Astrocyte (in vitro differentiated cells and primary cell): ENCODE measurements around the gene PLEKHG3. TPM values are rescaled to one million over a fixed set of nuclear protein-coding genes. Genes with fewer than 3 reads are reported as not detected.

ENCODE experiments used
- DNase-seq: peaks from one replicate; pipeline ENCODE4 v3.0.0-alpha.2; 2010; ENCODE audit warnings: low read depth
- FAIRE-seq: peaks from 2 replicates; lab custom pipeline; 2011; peaks lifted over from hg19 to GRCh38; lab: Jason Lieb, UNC
- H2AFZ ChIP-seq: 2 replicates; pipeline ENCODE4 v1.6.0; 2012; ENCODE audit warnings: low read depth, low read length, inconsistent platforms
- H3K27ac ChIP-seq: 2 replicates; pipeline ENCODE4 v1.5.1; 2011; ENCODE audit warnings: low read depth, low read length, inconsistent platforms
- H3K27me3 ChIP-seq: 2 replicates; pipeline ENCODE4 v1.6.0; 2011; ENCODE audit warnings: low read length, inconsistent platforms; ENCODE audit not compliant: insufficient read depth
- H3K36me3 ChIP-seq: 2 replicates; pipeline ENCODE4 v1.5.1; 2011; ENCODE audit warnings: low read length, inconsistent platforms; ENCODE audit not compliant: insufficient read depth
- H3K4me1 ChIP-seq: 2 replicates; pipeline ENCODE4 v1.5.1; 2011; ENCODE audit warnings: low read length, inconsistent platforms; ENCODE audit not compliant: insufficient read depth
- H3K4me2 ChIP-seq: 2 replicates; pipeline ENCODE4 v1.6.0; 2012; ENCODE audit warnings: low read length, inconsistent platforms
- H3K4me3 ChIP-seq: 2 replicates; pipeline ENCODE4 v1.5.1; 2011; ENCODE audit warnings: low read depth, mild to moderate bottlenecking, low read length, inconsistent platforms; ENCODE audit not compliant: insufficient read depth
- H3K79me2 ChIP-seq: 2 replicates; pipeline ENCODE4 v1.6.0; 2012; ENCODE audit warnings: mild to moderate bottlenecking, low read length, inconsistent platforms; ENCODE audit not compliant: insufficient read depth
- H3K9ac ChIP-seq: 2 replicates; pipeline ENCODE4 v1.6.0; 2012; ENCODE audit warnings: mild to moderate bottlenecking, low read length, inconsistent platforms
- H3K9me3 ChIP-seq: 2 replicates; pipeline ENCODE4 v1.5.1; 2012; ENCODE audit warnings: low read depth, mild to moderate bottlenecking, low read length, inconsistent platforms; ENCODE audit not compliant: insufficient read depth
- H4K20me1 ChIP-seq: 2 replicates; pipeline ENCODE4 v1.6.0; 2012; ENCODE audit warnings: low read length, inconsistent platforms; ENCODE audit not compliant: insufficient read depth
- H3K27ac Mint-ChIP-seq: one replicate; pipeline ENCODE4 v1.8.0; 2021; ENCODE audit warnings: mild to moderate bottlenecking, mixed read lengths; ENCODE audit not compliant: unreplicated experiment
- H3K27me3 Mint-ChIP-seq: one replicate; pipeline ENCODE4 v1.8.0; 2021; ENCODE audit warnings: low read depth, mixed read lengths; ENCODE audit not compliant: unreplicated experiment
- H3K36me3 Mint-ChIP-seq: one replicate; pipeline ENCODE4 v1.8.0; 2021; ENCODE audit warnings: low read depth, mixed read lengths; ENCODE audit not compliant: unreplicated experiment
- H3K4me1 Mint-ChIP-seq: one replicate; pipeline ENCODE4 v1.8.0; 2021; ENCODE audit warnings: low read depth, mixed read lengths; ENCODE audit not compliant: unreplicated experiment
- H3K4me3 Mint-ChIP-seq: one replicate; pipeline ENCODE4 v1.8.0; 2021; ENCODE audit warnings: mild to moderate bottlenecking, moderate library complexity, mixed read lengths; ENCODE audit not compliant: unreplicated experiment
- H3K9me3 Mint-ChIP-seq: one replicate; pipeline ENCODE4 v1.8.0; 2021; ENCODE audit warnings: mild to moderate bottlenecking, mixed read lengths; ENCODE audit not compliant: unreplicated experiment
- EZH2 ChIP-seq: IDR thresholded peaks from 2 replicates; pipeline ENCODE4 v1.6.1; 2012; ENCODE audit warnings: mild to moderate bottlenecking, low read length, inconsistent platforms; ENCODE audit not compliant: insufficient read depth
- total RNA-seq: library from RNA; stranded (reverse); gene quantifications from 2 replicates; pipeline ENCODE4 v1.2.1, GENCODE V29; 2021
- TF ChIP-seq, protein P1 (sequence below): IDR thresholded peaks from 2 replicates; pipeline ENCODE4 v1.5.1; 2011; ENCODE audit warnings: low read depth, mild to moderate bottlenecking, inconsistent platforms, low read length, moderate library complexity; ENCODE audit not compliant: insufficient read depth

The PLEKHG3 gene
- total RNA-seq, 1 donor from 2014 or later, result 98.6 TPM

DNA sequence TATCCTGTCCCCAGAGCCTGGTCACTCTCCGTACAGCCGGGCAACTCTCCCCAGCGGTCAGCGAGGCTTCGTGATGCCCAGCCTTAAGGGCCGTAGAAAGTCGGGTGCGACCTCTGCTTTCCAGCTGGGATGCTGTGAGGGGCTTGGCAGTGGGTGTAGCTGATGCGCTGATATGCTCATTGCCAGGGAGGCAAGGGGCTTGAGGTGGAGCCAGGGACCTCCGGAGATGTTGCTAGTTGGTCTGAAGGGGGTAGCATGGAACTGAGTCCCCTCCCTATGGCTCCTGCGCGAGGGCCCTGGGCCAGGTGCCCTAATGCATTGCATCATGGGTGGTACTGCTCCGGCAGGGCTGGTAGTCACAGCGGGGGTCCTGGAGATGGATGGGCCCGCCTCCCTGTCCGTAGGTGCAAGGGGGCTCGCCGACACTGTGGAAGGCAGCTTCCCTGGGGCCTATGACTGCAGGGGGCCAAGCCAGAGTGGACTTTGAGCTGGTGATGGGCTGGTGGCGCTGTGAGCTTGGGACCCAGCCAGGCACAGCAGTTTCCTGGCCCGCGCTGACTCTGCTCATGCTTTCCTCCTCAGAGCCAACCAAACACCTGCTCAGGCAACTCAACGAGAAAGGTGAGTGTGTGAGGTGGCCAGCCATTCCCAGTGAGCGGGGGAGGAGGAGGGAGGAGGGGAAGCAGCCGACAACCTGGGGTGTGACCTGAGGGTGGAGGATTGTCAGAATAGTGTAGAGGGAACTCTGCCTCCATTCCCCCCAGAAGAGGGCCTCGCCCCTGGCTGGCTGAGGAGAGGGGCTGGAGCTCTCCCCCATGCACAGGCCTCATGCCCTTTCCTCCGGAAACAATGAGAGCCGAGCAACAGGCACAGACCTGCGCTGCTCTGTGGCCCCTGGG lies 32.3 kb downstream of the PLEKHG3 start:
- Histone ChIP-seq H3K4me3 (no peak overlapping the region), H3K27me3 (no peaks in the 10 kb centered on the region), H2AFZ (no peak overlapping the region), H3K9ac (no peak overlapping the region), H3K4me2 (no peak overlapping the region), H3K79me2 (no peaks in the 10 kb centered on the region), H3K4me1 (no peaks in the 10 kb centered on the region), H3K9me3 (no peaks in the 10 kb centered on the region), H3K36me3 (peaks cover 27% of the 10 kb centered on the region), H4K20me1 (peaks cover 7% of the 10 kb centered on the region), H3K27ac (no peak overlapping the region)
- Mint-ChIP-seq H3K4me3 (no peak overlapping the region), H3K4me1 (peaks cover 2% of the 10 kb centered on the region), H3K27me3 (no peaks in the 10 kb centered on the region), H3K27ac (no peak overlapping the region), H3K36me3 (peaks cover 19% of the 10 kb centered on the region), H3K9me3 (no peaks in the 10 kb centered on the region)
- DNase-seq (no peak), FAIRE-seq (no peak)
- TF ChIP-seq, protein P1, sequence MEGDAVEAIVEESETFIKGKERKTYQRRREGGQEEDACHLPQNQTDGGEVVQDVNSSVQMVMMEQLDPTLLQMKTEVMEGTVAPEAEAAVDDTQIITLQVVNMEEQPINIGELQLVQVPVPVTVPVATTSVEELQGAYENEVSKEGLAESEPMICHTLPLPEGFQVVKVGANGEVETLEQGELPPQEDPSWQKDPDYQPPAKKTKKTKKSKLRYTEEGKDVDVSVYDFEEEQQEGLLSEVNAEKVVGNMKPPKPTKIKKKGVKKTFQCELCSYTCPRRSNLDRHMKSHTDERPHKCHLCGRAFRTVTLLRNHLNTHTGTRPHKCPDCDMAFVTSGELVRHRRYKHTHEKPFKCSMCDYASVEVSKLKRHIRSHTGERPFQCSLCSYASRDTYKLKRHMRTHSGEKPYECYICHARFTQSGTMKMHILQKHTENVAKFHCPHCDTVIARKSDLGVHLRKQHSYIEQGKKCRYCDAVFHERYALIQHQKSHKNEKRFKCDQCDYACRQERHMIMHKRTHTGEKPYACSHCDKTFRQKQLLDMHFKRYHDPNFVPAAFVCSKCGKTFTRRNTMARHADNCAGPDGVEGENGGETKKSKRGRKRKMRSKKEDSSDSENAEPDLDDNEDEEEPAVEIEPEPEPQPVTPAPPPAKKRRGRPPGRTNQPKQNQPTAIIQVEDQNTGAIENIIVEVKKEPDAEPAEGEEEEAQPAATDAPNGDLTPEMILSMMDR, result no peak
- no peak for TF ChIP-seq EZH2

DNA sequence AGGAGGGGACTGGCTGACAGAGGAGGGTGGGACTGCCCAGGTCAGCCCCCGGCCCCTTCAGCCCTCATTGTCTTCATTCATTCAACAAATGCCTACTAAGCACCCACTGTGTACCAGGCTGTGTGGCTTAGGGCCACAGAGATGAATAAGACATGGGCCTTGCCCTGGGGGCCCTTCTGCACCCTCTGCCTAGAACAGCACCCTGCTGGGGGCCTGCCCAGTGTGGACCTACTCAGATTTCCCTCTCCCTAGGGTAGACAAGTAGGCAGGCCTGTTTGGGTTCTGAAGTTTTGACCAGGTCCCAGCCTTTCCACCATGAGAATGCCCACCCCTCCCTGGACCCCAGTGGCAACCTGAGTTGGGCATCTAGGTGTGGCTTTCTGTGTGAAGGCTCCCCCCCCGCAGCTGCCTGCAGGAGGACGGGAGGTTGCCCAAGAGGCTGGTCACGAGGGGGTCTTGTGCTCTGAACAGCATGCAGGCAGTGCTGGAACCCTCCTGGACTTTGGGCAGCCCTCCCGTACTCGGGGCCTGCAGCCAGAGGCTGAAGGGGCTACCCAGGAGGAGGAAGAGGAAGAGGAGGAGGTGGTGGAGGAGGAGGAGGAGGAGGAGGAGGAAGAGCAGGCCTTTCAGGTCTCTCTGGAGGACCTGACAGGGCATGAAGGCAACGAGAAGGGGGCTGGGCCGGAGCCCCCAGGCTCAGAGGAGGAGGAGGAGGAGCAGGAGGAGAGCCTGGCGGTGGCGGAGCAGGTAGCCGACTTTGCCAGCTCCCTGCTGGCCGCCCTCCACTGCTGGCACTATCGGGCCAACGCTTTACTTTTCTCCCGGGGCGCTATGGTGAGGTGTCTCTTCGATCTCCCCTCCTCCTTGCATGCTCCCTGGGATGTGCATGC lies 33.4 kb downstream of the PLEKHG3 start:
- H3K4me3 Mint-ChIP-seq, result no peak overlapping the region
- Histone ChIP-seq H3K79me2 (no peaks in the 10 kb centered on the region), H2AFZ (no peak overlapping the region), H3K4me3 (no peak overlapping the region), H3K27ac (no peak overlapping the region), H3K36me3 (peaks cover 31% of the 10 kb centered on the region), H3K27me3 (no peaks in the 10 kb centered on the region), H3K4me2 (no peak overlapping the region), H4K20me1 (peaks cover 7% of the 10 kb centered on the region), H3K9me3 (no peaks in the 10 kb centered on the region), H3K4me1 (no peaks in the 10 kb centered on the region), H3K9ac (no peak overlapping the region)
- H3K27me3 Mint-ChIP-seq, result no peaks in the 10 kb centered on the region
- no peak overlapping the region for H3K27ac Mint-ChIP-seq
- no peak for TF ChIP-seq EZH2
- no peaks in the 10 kb centered on the region for H3K9me3 Mint-ChIP-seq
- peaks cover 2% of the 10 kb centered on the region for H3K4me1 Mint-ChIP-seq
- no peak for FAIRE-seq
- DNase-seq, result no peak
- peaks cover 19% of the 10 kb centered on the region for H3K36me3 Mint-ChIP-seq

DNA sequence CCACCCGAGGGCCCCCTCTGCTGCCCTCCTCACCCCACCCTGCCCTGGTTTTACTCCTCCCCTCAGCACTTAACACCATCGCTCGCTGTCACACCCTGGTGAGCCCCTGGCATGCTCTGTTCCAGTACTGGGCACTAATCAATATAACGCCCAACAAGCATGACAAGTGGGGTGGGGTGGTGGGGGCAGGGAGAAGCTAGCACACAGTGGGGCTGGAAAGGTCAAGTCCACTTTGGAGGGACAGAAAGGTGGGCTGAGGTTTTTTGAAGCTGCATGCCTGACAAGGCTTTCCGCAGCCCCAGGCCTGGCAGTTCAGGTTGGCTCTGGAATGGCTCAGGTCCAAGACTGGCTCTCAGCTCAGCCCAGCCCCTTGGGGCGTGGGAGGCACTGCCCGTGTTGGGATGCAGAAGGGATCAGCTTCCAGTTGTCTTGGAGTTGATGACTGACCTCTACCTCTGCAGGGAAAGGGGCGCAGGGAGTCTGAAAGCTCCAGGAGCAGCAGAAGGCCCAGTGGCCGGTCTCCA lies 34.1 kb downstream of the PLEKHG3 start:
- Mint-ChIP-seq H3K27me3 (no peaks in the 10 kb centered on the region), H3K9me3 (no peaks in the 10 kb centered on the region), H3K36me3 (peaks cover 21% of the 10 kb centered on the region), H3K4me1 (peaks cover 2% of the 10 kb centered on the region), H3K4me3 (no peak overlapping the region), H3K27ac (no peak overlapping the region)
- FAIRE-seq (no peak), DNase-seq (no peak)
- H3K36me3 ChIP-seq, result peaks cover 29% of the 10 kb centered on the region
- H3K79me2 ChIP-seq, result no peaks in the 10 kb centered on the region
- H3K4me2 ChIP-seq, result no peak overlapping the region
- peaks cover 7% of the 10 kb centered on the region for H4K20me1 ChIP-seq
- no peak overlapping the region for H3K27ac ChIP-seq
- H3K4me3 ChIP-seq, result no peak overlapping the region
- H3K9me3 ChIP-seq, result no peaks in the 10 kb centered on the region
- TF ChIP-seq EZH2, result no peak
- TF ChIP-seq, protein P1, result no peak
- no peak overlapping the region for H2AFZ ChIP-seq
- no peaks in the 10 kb centered on the region for H3K27me3 ChIP-seq
- H3K4me1 ChIP-seq, result no peaks in the 10 kb centered on the region
- no peak overlapping the region for H3K9ac ChIP-seq
